ENCODE data around the gene AP5S1.
A peak's percentile ranks its signal among the peaks of the same experiment; 100 is the strongest.
"Not testable (repeated sequence)": the region's sequence is repeated elsewhere in the genome, so short reads cannot be mapped to it uniquely, and the experiment has no call there.

AP5S1 gene

DNA sequence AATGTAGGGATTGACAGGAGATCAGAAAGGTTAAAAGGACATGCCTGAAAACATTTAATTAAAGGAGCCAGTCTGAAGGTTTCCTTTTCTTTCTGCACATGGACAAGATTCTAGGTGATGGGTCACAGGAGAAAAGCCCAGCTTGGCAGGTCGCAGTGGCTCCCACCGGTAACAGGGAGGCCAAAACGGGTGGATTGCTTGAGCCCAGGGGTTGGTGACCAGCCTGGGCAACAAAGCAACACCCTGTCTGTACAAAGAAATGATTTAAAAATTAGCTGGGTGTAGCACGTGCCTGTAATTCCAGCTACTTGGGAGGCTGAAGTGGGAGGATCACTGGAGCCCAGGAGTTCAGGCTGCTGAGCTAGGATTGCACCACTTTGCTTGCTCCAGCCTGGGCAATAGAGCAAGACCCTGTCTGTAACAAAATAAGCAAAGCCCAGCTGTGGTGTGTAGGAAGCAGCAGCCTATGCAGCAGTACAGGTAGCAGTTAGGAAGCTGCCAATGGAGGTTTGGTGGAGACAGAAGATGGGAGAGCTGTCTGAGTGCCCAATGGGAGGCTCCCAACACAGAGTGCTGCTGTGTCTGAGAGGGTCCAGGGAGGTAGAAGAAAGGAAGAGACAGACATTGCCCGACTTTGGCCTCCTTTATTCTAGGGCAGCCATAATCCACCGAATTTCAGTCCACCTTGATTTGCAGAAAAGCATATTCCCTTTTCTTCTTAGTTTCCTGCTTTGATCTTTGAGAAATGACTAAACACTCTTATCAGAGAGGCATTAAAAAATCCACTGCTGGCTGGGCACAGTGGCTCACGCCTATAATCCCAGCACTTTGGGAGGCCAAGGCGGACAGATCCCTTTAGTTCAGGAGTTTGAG is 7.1 kb upstream of the AP5S1 start:
- no peak for DNase-seq

DNA sequence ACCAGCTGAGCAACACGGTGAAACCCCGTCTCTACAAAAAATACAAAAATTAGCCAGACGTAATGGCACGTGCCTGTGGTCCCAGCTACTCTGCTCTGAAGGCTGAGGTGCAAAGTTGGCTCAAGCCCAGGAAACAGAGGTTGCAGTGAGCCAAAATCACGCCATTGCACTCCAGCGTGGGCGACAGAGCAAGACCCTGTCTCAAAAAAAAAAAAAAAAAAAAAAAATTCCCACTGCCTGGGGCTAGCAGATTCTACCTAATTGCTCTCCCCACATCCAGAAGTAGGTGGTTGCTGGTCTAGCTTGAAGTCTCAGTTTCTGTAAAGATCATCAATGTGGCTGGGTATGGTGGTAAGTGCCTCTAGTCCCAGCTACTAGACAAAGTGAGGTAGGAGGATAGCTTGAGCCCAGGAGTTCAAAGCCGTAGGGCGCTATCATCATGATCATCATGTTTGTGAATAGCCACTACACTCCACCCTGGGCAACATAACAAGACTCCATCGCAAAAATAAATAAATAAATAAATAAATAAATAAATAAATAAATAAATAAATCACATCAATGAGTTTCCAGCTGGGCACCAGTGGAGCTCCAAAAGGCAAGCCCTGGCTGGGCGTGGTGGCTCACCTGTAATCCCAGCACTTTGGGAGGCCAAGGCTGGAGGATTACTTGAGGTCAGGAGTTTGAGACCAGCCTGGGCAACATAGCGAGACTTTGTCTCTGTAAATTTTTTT is 6.3 kb upstream of the AP5S1 start:
- DNase-seq = no peak

DNA sequence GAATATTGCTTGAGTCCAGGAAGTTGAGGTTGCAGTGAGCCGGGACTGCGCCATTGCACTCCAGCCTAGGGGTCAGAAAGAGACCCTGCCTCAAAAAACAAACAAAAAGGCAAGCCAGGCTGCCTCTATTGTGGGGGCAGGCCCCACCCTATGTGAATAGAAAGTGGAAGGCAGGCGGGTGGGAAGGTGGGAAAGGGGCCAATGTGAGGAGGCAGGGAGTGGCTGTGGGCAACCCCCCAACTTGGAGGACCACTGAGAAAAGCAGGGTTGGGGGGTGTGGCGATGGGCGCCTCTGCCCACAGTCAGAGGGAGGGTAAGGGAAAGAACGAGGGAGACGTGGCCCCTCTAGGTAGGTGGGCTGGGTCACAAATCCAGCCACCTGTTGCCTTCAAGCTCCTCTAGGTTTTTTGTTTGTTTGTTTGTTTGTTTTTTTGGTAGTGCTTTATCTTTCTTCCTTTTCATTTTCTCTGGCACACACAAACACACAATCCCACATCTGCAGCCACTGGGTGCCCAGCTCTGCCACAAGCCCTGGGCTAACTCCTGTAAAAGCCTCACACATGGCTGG is 5.3 kb upstream of the AP5S1 start:
- no peak for DNase-seq

- DNase-seq = no peak
Observed at GRCh38 chr20:3815703-3816315, 4.5 kb upstream of the AP5S1 start.

DNA sequence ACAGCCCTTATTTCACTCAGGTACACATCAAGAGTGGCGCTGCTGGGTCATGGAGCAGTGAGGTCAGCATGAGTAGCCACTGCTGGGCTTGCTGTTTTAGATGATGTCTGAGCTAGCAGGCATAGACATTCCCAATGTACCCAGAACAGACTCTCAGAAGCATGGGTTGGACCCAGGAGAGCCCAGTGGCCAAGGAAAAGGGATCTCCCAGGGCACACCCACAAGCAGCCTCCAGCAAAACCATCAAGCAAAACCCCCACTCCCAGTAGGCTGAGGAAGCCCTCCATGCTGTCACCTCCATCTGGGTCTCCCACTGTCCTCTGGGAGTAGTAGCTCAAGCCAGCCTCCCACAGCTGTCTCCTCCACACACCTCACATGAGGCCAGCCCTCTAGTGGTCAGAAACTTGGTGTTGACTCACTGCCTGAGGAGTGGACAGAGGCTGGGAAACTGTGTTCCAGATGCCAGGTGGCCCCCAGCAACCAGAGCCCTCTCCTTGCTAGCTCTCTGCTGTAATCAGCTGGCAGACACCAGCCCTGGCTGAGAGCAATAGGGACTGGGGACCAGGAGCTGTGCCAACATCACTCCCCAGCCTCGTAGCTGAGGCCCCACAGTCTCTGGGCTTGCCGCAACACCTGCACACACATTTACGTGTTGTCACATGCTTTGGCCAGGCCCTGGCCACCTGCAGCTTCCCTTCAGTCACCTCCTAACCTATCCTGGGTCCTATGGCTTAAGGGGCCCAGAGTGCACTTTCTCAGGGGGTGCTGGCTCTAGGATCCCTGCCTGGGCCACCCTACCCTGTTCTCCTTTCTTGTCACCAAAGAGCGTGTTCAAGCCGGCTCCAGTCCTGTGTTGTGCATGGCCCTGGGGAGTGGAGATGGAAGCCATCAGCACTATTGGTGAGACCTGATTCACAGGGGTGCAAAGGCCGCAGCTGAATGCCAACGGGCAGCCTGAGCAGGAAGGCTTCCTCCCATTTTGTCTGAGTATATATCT is 1.9 kb upstream of the AP5S1 start:
- peak; percentile 88 for DNase-seq

GRCh38 chr20:3819411-3820047 is 818 bp upstream of the AP5S1 start:
- DNase-seq = no peak

GRCh38 chr20:3820901-3821727 is 767 bp downstream of the AP5S1 start:
- no peak for DNase-seq

DNA sequence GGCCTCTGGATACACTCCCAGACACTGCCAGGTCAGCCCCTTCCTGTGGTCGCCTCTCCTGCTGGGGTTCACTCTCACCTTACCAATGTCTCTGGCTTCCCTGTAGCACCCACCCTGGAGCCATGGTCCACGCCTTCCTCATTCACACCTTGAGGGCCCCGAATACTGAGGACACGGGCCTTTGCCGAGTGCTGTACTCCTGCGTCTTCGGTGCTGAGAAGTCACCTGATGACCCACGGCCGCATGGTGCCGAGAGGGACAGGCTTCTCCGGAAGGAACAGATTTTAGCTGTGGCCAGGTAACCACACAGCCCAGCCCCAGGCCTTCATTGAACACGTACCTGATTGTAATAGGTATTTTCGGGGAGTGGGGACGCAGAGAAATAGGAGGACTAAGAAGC is 1.6 kb downstream of the AP5S1 start:
- DNase-seq = no peak

DNA sequence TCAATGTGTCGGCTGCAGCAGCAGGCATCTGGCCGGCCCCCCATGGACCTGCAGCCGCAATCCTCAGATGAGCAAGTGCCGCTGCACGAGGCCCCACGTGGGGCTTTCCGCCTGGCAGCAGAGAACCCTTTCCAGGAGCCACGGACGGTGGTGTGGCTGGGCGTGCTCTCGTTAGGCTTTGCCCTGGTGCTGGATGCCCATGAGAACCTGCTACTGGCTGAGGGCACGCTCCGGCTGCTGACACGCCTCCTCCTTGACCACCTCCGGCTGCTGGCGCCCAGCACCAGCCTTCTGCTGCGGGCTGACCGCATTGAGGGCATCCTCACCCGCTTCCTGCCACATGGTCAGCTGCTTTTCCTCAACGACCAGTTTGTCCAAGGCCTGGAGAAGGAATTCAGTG is 3.5 kb downstream of the AP5S1 start:
- DNase-seq = no peak

GRCh38 chr20:3825526-3825925 is 5.2 kb downstream of the AP5S1 start:
- no peak for DNase-seq

DNA sequence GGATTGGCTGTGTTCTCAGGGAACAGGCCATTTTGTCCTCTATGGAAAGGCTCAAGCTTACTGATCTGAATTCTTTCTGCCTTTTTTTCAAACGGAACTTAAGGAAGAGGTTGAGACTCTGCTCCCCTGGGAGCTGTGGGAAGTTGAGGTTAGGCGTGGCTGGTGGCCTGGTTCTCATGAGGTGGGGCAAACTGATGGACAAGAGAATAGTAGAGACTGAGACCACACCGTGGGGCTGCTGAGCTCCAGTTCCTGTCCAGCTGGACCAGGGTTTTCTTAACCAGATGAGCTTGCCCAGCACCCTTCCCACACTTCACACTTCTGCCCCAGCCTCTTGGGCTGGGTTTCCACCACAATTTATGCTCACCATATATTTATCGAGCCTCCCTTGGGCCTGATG is 6.1 kb downstream of the AP5S1 start:
- no peak for DNase-seq

- DNase-seq = no peak
Observed at GRCh38 chr20:3828798-3829197, 8.5 kb downstream of the AP5S1 start.

- DNase-seq = not testable (repeated sequence)
Observed at GRCh38 chr20:3829891-3830290, 9.5 kb downstream of the AP5S1 start.

DNA sequence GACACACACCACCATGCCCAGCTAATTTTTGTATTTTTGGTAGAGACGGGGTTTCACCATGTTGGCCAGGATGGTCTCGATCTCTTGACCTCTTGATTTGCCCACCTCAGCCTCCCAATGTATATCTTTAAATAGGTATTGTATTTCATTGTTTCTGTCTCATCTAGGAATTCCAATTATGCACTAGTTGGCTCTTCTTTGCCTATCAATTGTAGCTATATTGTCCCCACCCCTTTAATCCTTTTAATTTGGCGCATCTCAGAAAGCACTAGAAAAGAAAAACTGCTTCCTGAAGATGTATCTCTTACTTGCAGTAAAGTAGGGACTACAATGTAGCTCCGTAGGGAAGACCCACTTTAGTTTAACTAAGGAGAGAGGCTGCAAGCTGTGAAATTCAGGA is 15.8 kb downstream of the AP5S1 start:
- DNase-seq = no peak

GRCh38 chr20:3839328-3839727 is 19.0 kb downstream of the AP5S1 start:
- no peak for DNase-seq

GRCh38 chr20:3840201-3840600 is 19.9 kb downstream of the AP5S1 start:
- DNase-seq = not testable (repeated sequence)

- no peak for DNase-seq
Observed at GRCh38 chr20:3842348-3842930, 22.1 kb downstream of the AP5S1 start.

DNA sequence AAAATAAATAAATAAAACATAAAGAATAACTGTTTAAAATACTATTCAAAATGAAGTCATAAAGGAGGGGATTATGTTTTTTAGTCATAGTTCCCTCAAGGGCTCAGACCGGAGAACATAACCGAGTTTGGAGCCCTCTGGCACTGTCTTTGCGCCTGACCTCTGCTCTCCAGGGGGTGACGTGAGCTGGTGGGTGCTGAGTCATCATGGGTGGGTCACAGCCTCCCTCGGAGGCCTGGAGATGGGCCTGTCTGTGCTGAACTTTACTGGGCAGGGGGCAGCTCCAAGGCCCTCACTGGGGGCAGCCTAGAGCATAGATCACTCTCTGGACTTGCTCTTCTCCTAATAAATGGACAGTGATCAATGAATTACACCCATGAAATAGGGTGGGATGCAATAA is 23.1 kb downstream of the AP5S1 start:
- no peak for DNase-seq

DNA sequence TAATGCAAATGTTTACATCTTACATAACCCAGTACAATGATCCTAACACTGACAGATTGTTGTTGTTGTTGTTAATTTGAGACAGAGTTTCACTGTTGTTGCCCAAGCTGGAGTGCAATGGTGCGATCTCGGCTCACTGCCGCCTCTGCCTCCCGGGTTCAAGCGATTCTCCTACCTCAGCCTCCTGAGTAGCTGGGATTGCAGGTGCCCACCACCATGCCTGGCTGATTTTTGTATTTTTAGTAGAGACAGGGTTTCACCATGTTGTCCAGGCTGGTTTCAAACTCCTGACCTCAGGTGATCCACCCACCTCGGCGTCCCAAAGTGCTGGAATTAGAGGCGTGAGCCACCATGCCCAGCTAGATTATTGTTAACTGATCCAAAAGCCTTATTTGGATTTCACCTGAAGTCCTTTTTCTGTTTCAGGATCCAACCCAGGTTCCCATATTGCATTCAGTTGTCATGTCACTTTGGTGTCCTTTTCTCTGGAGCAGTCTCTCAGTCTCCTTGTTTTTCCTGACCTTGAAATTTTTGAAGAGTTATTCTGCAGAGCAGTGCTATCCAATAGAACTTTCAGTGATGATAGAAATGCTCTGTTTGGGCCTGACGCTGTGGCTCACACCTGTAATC is 23.8 kb downstream of the AP5S1 start:
- not testable (repeated sequence) for DNase-seq

DNA sequence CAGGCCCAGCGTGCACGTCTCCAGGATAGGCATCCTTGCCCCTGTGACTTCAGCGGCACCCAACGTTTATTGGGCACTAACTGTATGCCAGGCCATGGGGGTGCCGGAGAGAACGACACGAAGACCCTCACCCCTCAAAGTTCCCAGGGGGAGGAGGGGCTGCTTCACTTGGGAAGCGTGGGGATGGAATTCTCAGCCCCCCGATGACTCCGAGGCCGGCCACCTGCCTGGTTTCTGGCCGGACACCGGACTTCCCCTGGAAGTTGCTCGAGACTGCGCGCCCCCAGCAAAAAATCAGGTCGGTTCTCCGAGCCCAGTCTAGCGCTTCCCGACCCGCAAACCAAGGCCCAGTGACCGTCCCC is 26.0 kb downstream of the AP5S1 start:
- no peak for DNase-seq

Measured in NCI-H1694 (cell line).